ENCODE results near the gene PTPRF.
A peak's percentile ranks its signal among the peaks of the same experiment; 100 is the strongest.

PTPRF gene

GRCh38 chr1:43554444-43554992 lies 23.8 kb downstream of the PTPRF start:
- peak; percentile 40 for DNase-seq

- no peak for DNase-seq
Measured at GRCh38 chr1:43556782-43557181, 26.1 kb downstream of the PTPRF start.

DNA sequence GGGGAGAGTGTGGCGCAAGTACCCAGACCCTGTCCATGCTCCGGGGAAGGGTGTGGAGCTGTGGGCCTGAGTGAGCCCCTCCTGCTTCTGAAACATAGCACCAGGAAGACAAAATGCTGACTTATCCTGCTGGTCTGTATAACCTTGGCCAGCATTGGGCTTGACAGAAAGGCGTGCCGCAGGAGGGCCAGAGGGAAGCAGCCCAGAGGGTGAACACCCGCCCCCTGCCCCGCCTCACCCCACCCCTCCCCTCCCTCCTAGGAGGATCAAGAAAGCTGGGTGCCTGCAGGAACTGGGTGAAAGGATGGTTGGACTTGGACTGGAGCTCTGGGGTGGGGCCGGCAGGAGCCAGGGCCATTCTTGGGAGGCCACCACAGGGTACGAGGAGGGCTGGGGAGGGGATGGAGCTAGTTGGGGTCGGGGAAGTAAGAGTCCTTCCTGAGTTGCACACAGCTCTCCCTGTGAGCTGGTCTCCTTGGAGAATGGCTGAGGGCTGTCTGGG lies 27.1 kb downstream of the PTPRF start:
- DNase-seq, result no peak

GRCh38 chr1:43558346-43558841 lies 27.7 kb downstream of the PTPRF start:
- no peak for DNase-seq

DNA sequence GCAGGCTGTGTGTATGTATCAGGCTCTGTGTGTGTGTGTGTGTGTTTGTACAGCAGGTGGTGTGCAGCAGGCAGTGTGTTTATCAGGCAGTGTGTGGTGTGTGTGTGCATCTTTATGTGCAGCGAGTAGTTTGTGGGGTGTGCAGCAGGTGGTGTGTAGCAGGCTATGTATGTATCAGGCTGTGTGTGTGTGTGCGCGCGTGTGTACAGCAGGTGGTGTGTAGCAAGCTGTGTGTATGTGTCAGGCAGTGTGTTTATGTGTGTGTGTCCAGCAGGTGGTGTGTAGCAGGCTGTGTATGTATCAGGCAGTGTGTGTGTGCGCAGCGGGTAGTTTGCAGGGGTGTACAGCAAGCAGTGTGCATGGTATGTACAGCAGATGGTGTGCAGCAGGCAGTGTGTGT lies 29.0 kb downstream of the PTPRF start:
- no peak for DNase-seq

DNA sequence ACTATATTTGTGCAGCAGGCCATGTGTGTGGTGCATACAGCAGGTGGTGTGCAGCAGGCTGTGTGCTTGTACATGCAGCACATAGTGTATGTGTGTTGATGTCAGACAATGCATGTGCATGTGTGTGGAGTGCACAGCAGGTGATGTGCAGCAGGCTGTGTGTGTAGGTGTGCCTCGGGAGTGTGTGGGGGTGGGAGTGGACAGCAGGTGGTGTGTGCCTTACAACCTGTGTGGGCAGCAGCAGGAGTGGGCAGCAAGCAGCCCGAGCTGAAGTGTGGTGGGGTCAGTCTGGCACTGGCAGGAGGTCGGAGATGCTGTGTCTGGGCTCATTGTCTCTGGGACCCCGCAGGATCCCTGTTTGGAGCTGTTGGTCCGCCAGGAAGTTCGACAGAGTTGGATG lies 29.6 kb downstream of the PTPRF start:
- DNase-seq, result no peak

DNA sequence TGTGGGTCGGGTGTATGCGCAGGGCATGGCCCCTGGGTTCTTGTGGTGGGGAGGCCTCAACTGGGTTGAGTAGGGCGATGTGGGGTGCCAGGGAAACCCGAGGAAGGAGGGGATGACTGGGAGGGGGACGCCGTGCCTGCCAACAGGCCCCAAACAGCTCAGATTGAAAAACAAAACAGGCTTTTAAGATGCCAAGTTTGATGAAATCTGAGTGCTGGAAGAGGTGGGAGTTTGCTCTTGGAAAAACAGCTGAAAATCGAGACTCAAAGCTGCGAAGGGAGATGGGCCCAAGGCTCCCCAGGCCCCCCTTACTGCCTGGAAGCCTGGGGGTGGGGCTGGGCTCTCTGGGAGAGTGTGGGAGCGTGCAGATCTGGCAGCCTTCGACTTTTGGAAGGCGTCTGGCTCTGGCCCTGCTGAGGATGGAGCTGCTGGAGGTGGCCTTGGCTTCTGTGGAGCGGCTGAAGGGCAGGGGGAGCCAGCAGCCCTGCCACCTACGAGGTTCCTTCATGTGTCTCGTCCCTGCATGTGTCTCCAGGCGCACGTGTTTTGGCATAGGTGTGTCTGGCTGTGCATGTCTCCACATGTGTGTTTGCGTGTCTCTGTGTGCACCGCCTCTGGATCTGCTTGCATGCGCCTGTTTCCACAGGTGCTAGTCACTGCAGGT lies 33.3 kb downstream of the PTPRF start:
- no peak for DNase-seq

GRCh38 chr1:43564551-43565348 lies 34.1 kb downstream of the PTPRF start:
- no peak for DNase-seq

- peak; percentile 68 for DNase-seq
Measured at GRCh38 chr1:43565600-43566360, 35.1 kb downstream of the PTPRF start.

DNA sequence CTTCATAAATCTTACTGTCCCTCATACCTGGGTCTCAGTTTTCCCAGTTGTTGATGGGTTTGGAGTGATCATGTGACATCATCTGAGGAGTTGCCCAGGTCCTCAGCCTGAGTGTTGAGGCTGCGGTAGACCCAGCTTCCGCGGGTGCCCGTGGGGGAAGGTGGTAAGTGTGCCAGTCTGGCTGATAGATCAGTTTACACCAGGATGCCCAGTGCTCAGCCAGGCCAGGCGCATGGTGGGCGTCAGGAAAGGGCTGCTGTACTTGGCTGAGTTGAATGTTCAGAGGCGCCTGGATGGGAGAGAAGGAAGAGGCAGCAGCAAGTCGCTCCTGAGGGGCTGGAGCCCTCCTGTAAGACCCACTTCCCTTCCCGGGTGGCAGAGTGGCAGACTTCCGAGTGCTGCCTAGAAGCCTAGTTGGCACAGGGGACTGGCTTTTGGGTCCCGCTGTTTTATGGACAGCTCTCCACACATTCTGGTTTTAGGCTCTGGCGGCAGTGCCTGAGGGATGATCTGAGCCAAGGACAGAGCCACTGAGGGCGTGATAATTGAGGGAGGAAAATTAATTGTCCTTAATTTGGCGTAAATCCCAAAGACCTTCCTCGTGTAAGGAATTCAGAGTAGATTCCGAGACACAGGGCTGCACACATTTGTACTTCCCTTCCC lies 35.8 kb downstream of the PTPRF start:
- DNase-seq, result no peak

DNA sequence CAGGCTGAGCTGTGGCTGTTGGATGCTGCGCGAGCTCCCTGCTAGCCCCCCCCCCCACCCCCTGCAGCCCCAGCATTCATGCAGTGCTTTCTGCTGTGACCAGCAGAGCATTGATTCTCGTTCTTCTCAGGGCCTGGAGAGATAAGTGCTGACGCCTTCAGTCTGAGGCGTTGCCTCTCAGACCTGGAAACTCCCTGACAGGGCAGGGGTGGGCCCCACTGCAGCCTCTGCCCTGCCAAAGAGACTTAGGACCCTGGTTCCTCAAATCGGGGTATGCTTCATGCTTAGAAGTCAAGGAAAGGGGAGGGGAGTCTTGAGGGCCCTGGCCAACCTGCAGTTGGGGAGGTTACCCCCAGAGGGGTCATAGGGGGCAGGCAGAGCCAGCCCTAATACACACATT lies 38.5 kb downstream of the PTPRF start:
- no peak for DNase-seq

- no peak for DNase-seq
Measured at GRCh38 chr1:43570277-43570676, 39.6 kb downstream of the PTPRF start.

DNA sequence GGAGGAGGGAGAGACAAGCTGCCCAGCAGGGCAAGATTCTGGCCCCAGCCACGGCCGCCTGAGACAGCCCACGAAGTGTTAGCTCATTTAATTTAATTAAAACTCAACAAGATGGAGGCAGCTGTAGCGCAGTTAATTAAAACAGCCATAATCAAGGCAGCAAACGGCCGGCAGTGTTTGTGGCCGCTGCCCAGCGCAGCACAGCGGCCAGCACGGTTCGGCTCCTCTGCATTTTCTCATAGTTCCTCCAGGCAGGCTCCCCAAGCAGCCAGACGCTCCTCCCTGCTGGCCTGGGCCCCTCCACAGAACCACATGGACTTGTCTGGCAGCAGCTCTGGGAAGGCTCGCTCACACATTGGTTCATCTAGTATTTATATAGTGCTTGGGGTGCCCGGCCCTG lies 40.0 kb downstream of the PTPRF start:
- no peak for DNase-seq

- no peak for DNase-seq
Measured at GRCh38 chr1:43572084-43572483, 41.4 kb downstream of the PTPRF start.

- DNase-seq, result no peak
Measured at GRCh38 chr1:43572538-43572937, 41.9 kb downstream of the PTPRF start.

- no peak for DNase-seq
Measured at GRCh38 chr1:43573066-43573800, 42.5 kb downstream of the PTPRF start.

GRCh38 chr1:43576521-43576920 lies 45.8 kb downstream of the PTPRF start:
- DNase-seq, result no peak

GRCh38 chr1:43577655-43578542 lies 47.2 kb downstream of the PTPRF start:
- no peak for DNase-seq

GRCh38 chr1:43580039-43580438 lies 49.4 kb downstream of the PTPRF start:
- DNase-seq, result no peak

- DNase-seq, result peak; percentile 71
Measured at GRCh38 chr1:43582162-43582566, 51.5 kb downstream of the PTPRF start.

DNA sequence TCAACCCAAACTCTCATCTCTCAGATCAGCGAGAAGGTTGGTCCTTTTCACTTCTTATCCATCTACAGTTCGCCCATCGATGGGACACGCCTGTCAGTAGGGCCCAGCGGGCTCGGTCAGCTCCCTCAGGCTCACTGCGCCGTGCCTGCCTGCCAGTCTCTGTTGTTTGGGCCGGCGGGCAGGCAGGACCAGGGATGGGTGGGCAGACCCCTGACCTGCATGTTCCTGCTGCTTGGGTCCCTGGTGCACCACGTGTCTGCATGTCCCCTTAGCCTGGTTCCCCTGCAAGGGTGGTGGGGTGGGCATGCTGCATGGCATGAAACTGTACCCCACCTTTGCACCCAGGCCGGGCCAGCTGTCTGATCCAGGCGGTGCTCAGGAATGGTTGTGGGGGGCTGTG lies 52.4 kb downstream of the PTPRF start:
- no peak for DNase-seq

All from stimulated activated CD8-positive, alpha-beta memory T cell treated with anti-CD3 and anti-CD28 coated beads, Interleukin-4, amount 100 ng/mL, for 48 hours (primary cell).